Adipocyte (in vitro differentiated cells): Measurements from ENCODE around the gene TRMT112.
A peak's percentile ranks its signal among the peaks of the same experiment; 100 is the strongest.

Source experiments
- DNase-seq: peaks from one replicate; pipeline ENCODE4 v3.0.0-alpha.2; 2015; ENCODE audit warnings: low read depth
- H3K27me3 ChIP-seq: replicated peaks from 2 replicates; pipeline ENCODE4 v1.7.0; 2013; ENCODE audit warnings: mild to moderate bottlenecking, low read length, moderate library complexity; ENCODE audit not compliant: control insufficient read depth, insufficient read depth
- H3K36me3 ChIP-seq: 2 replicates; pipeline ENCODE4 v1.7.0; 2013; ENCODE audit warnings: low read length, mild to moderate bottlenecking, moderate library complexity; ENCODE audit not compliant: control insufficient read depth, insufficient read depth, severe bottlenecking
- H3K4me1 ChIP-seq: 2 replicates; pipeline ENCODE4 v1.7.0; 2013; ENCODE audit warnings: mild to moderate bottlenecking, low read length, moderate library complexity; ENCODE audit not compliant: control insufficient read depth, insufficient read depth
- H3K4me3 ChIP-seq: 2 replicates; pipeline ENCODE4 v1.7.0; 2013; ENCODE audit warnings: mild to moderate bottlenecking, low read length, moderate library complexity
- H3K9ac ChIP-seq: 2 replicates; pipeline ENCODE4 v1.7.0; 2013; ENCODE audit warnings: mild to moderate bottlenecking, low read length, moderate library complexity
- H3K9me3 ChIP-seq: 2 replicates; pipeline ENCODE4 v1.7.0; 2013; ENCODE audit warnings: mild to moderate bottlenecking, low read length, moderate library complexity; ENCODE audit not compliant: control insufficient read depth

TRMT112 gene

GRCh38 chr11:64349025-64349387 lies 31.6 kb upstream of the TRMT112 start:
- Histone ChIP-seq H3K36me3 (no peaks in the 10 kb centered on the region), H3K4me3 (no peak overlapping the region), H3K9me3 (no peaks in the 10 kb centered on the region), H3K4me1 (no peaks in the 10 kb centered on the region), H3K27me3 (no peaks in the 10 kb centered on the region), H3K9ac (no peak overlapping the region)
- no peak for DNase-seq

GRCh38 chr11:64348383-64349024 lies 31.1 kb upstream of the TRMT112 start:
- H3K4me3 ChIP-seq = no peak overlapping the region
- H3K9me3 ChIP-seq = no peaks in the 10 kb centered on the region
- H3K36me3 ChIP-seq = no peaks in the 10 kb centered on the region
- H3K4me1 ChIP-seq = no peaks in the 10 kb centered on the region
- H3K9ac ChIP-seq = no peak overlapping the region
- no peaks in the 10 kb centered on the region for H3K27me3 ChIP-seq
- no peak for DNase-seq

GRCh38 chr11:64347193-64347867 lies 30.0 kb upstream of the TRMT112 start:
- DNase-seq = no peak
- Histone ChIP-seq H3K4me3 (no peak overlapping the region), H3K36me3 (no peaks in the 10 kb centered on the region), H3K27me3 (no peaks in the 10 kb centered on the region), H3K9me3 (no peaks in the 10 kb centered on the region), H3K9ac (no peak overlapping the region), H3K4me1 (peaks cover under 1% of the 10 kb centered on the region)

- Histone ChIP-seq H3K4me3 (no peak overlapping the region), H3K27me3 (peaks cover 4% of the 10 kb centered on the region), H3K9ac (no peak overlapping the region), H3K36me3 (no peaks in the 10 kb centered on the region), H3K4me1 (peaks cover 6% of the 10 kb centered on the region), H3K9me3 (no peaks in the 10 kb centered on the region)
- no peak for DNase-seq
Observed at GRCh38 chr11:64344787-64345186, 27.4 kb upstream of the TRMT112 start.

- no peak overlapping the region for H3K4me3 ChIP-seq
- H3K9ac ChIP-seq = no peak overlapping the region
- peaks cover 4% of the 10 kb centered on the region for H3K27me3 ChIP-seq
- no peaks in the 10 kb centered on the region for H3K36me3 ChIP-seq
- H3K4me1 ChIP-seq = peaks cover 6% of the 10 kb centered on the region
- no peaks in the 10 kb centered on the region for H3K9me3 ChIP-seq
- peak; percentile 10 for DNase-seq
Observed at GRCh38 chr11:64343767-64344559, 26.6 kb upstream of the TRMT112 start.

GRCh38 chr11:64342869-64343745 lies 25.7 kb upstream of the TRMT112 start:
- Histone ChIP-seq H3K4me3 (no peak overlapping the region), H3K4me1 (peaks cover 6% of the 10 kb centered on the region), H3K36me3 (no peaks in the 10 kb centered on the region), H3K9me3 (no peaks in the 10 kb centered on the region), H3K9ac (no peak overlapping the region), H3K27me3 (peaks cover 4% of the 10 kb centered on the region)
- DNase-seq = no peak

GRCh38 chr11:64341851-64342791 lies 24.8 kb upstream of the TRMT112 start:
- Histone ChIP-seq H3K9ac (peak overlapping the region; percentile 83), H3K36me3 (no peaks in the 10 kb centered on the region), H3K27me3 (peaks cover 4% of the 10 kb centered on the region), H3K4me3 (peak overlapping the region; percentile 66), H3K4me1 (peaks cover 6% of the 10 kb centered on the region), H3K9me3 (no peaks in the 10 kb centered on the region)
- DNase-seq = peak; percentile 91

- Histone ChIP-seq H3K4me3 (no peak overlapping the region), H3K4me1 (peaks cover 6% of the 10 kb centered on the region), H3K9me3 (no peaks in the 10 kb centered on the region), H3K9ac (no peak overlapping the region), H3K36me3 (no peaks in the 10 kb centered on the region), H3K27me3 (peaks cover 4% of the 10 kb centered on the region)
- no peak for DNase-seq
Observed at GRCh38 chr11:64341429-64341828, 24.1 kb upstream of the TRMT112 start.

GRCh38 chr11:64340671-64341335 lies 23.4 kb upstream of the TRMT112 start:
- H3K4me3 ChIP-seq = no peak overlapping the region
- peaks cover 4% of the 10 kb centered on the region for H3K27me3 ChIP-seq
- no peaks in the 10 kb centered on the region for H3K36me3 ChIP-seq
- H3K4me1 ChIP-seq = peaks cover 6% of the 10 kb centered on the region
- no peak overlapping the region for H3K9ac ChIP-seq
- no peaks in the 10 kb centered on the region for H3K9me3 ChIP-seq
- no peak for DNase-seq
